CD14-positive monocyte (primary cell): ENCODE measurements around the gene KASH5. TPM values are rescaled to one million over a fixed set of nuclear protein-coding genes. Genes with fewer than 3 reads are reported as not detected.

Source experiments
- DNase-seq, 3 donors: peaks; one replicate each; pipeline ENCODE4 v3.0.0-alpha.2; 2011 to 2022
- H2AFZ ChIP-seq: 2 replicates; pipeline ENCODE4 v1.6.0; 2012; ENCODE audit warnings: mild to moderate bottlenecking, low read depth, low read length, inconsistent platforms; ENCODE audit not compliant: insufficient read depth, poor library complexity, severe bottlenecking
- H3K27ac ChIP-seq, 2 donors: 1 replicate in 1 of 2; 2 replicates in 1 of 2; pipeline ENCODE4 v1.5.1; 2012 to 2013; ENCODE audit warnings: low read length in 2 of 2, control low read depth in 1 of 2, inconsistent platforms in 1 of 2, low read depth in 1 of 2, mild to moderate bottlenecking in 1 of 2
- H3K27me3 ChIP-seq, 2 donors: one replicate each; pipeline versions ENCODE4 v1.6.0 to v1.6.1; 2011 to 2013; ENCODE audit warnings: low read length in 2 of 2; ENCODE audit not compliant: control insufficient read depth in 2 of 2, insufficient read depth in 2 of 2
- H3K36me3 ChIP-seq, 2 donors: replicated peaks in 1 of 2; 1 replicate in 1 of 2; 2 replicates in 1 of 2; pipeline versions ENCODE4 v1.5.1 to v1.6.1; 2012 to 2013; ENCODE audit warnings: low read length in 2 of 2, control low read depth in 1 of 2, inconsistent platforms in 1 of 2, mild to moderate bottlenecking in 1 of 2; ENCODE audit not compliant: insufficient read depth in 2 of 2, control insufficient read depth in 1 of 2
- H3K4me1 ChIP-seq, 2 donors: 1 replicate in 1 of 2; 2 replicates in 1 of 2; pipeline versions ENCODE4 v1.5.1 to v1.6.1; 2012 to 2013; ENCODE audit warnings: low read length in 2 of 2, control low read depth in 1 of 2, inconsistent platforms in 1 of 2, mild to moderate bottlenecking in 1 of 2, moderate library complexity in 1 of 2; ENCODE audit not compliant: insufficient read depth in 2 of 2, control insufficient read depth in 1 of 2
- H3K4me2 ChIP-seq: replicated peaks from 2 replicates; pipeline ENCODE3; 2012; ENCODE audit warnings: low read length, moderate library complexity, mild to moderate bottlenecking; ENCODE audit not compliant: poor library complexity, severe bottlenecking; ENCODE audit errors: extremely low read depth
- H3K4me3 ChIP-seq, 3 experiments: fragments of 200-600 bp in 1 of 3; sonication (generic) in 1 of 3; replicated peaks in 1 of 3; 1 replicate in 2 of 3; 2 replicates in 1 of 3; pipeline ENCODE4 v1.5.1; 2011 to 2013; ENCODE audit warnings: low read length in 3 of 3, mild to moderate bottlenecking in 3 of 3, control low read depth in 2 of 3, low read depth in 2 of 3, inconsistent platforms in 1 of 3, moderate library complexity in 1 of 3
- H3K79me2 ChIP-seq: 2 replicates; pipeline ENCODE4 v1.6.0; 2012; ENCODE audit warnings: mild to moderate bottlenecking, control low read depth, inconsistent platforms, low read length, moderate library complexity; ENCODE audit not compliant: insufficient read depth
- H3K9ac ChIP-seq: 2 replicates; pipeline ENCODE4 v1.6.0; 2017; ENCODE audit warnings: low read length, mild to moderate bottlenecking; ENCODE audit not compliant: insufficient read depth, poor library complexity, severe bottlenecking
- H3K9me3 ChIP-seq, 2 donors: replicated peaks in 1 of 2; 1 replicate in 1 of 2; 2 replicates in 1 of 2; pipeline versions ENCODE4 v1.5.1 to v1.6.1; 2012 to 2013; ENCODE audit warnings: low read length in 2 of 2, control low read depth in 1 of 2; ENCODE audit not compliant: control insufficient read depth in 1 of 2, insufficient read depth in 1 of 2
- H4K20me1 ChIP-seq: 2 replicates; pipeline ENCODE4 v1.6.0; 2012; ENCODE audit warnings: mild to moderate bottlenecking, low read length, control low read depth, moderate library complexity; ENCODE audit not compliant: insufficient read depth
- H3K27ac Mint-ChIP-seq, 7 donors: one replicate each; pipeline ENCODE4 v1.8.0; 2020; ENCODE audit warnings: mild to moderate bottlenecking in 7 of 7, mixed read lengths in 7 of 7, moderate library complexity in 6 of 7, inconsistent platforms in 2 of 7
- H3K27me3 Mint-ChIP-seq, 3 donors: one replicate each; pipeline ENCODE4 v1.8.0; 2021 to 2022; ENCODE audit warnings: low read depth in 3 of 3, mild to moderate bottlenecking in 3 of 3, mixed read lengths in 3 of 3, moderate library complexity in 3 of 3, inconsistent platforms in 1 of 3
- H3K36me3 Mint-ChIP-seq, 2 donors: one replicate each; pipeline ENCODE4 v1.8.0; 2020; ENCODE audit warnings: mixed read lengths in 2 of 2, inconsistent platforms in 1 of 2, mild to moderate bottlenecking in 1 of 2
- H3K4me1 Mint-ChIP-seq: one replicate; pipeline ENCODE4 v1.8.0; 2020; ENCODE audit warnings: mild to moderate bottlenecking, mixed read lengths
- H3K4me3 Mint-ChIP-seq, 2 donors: one replicate each; pipeline ENCODE4 v1.8.0; 2020; ENCODE audit warnings: mild to moderate bottlenecking in 2 of 2, mixed read lengths in 2 of 2, moderate library complexity in 1 of 2
- H3K9me3 Mint-ChIP-seq, 7 donors: one replicate each; pipeline ENCODE4 v1.8.0; 2020 to 2022; ENCODE audit warnings: mixed read lengths in 7 of 7, mild to moderate bottlenecking in 6 of 7, moderate library complexity in 6 of 7, inconsistent platforms in 2 of 7
- WGBS: methylation state at CpG from one replicate; pipeline ENCODE4 v1.1.5; 2013; ENCODE audit warnings: missing lambda C conversion rate; ENCODE audit not compliant: insufficient coverage; 5-methylcytosine and 5-hydroxymethylcytosine counted together
- intact Hi-C, 2 donors: fragments of 100-400 bp; cut with micrococcal nuclease; formaldehyde crosslinking; loops; one replicate each; pipeline versions ENCODE4 v1.15.0 to v1.15.1; 2023
- polyA plus RNA-seq, 3 donors: library from polyadenylated mRNA; depleted of rRNA in 1 of 3; unstranded in 2 of 3; stranded (reverse) in 1 of 3; fragments of 300-500 nt in 2 of 3; fragments of >200 nt in 1 of 3; fragmentation: Illumina TruSeq in 2 of 3; gene quantifications; 1 replicate in 2 of 3; 2 replicates in 1 of 3; pipeline ENCODE4 v1.2.3, GENCODE V29; 2012 to 2021
- TF ChIP-seq, protein P1 (sequence below): fragments of 200-600 bp; IDR thresholded peaks from one replicate; pipeline ENCODE4 v1.8.0; 2022; ENCODE audit warnings: antibody characterized with exemption, mild to moderate bottlenecking

The KASH5 gene
- polyA plus RNA-seq, 3 donors = not detected

DNA sequence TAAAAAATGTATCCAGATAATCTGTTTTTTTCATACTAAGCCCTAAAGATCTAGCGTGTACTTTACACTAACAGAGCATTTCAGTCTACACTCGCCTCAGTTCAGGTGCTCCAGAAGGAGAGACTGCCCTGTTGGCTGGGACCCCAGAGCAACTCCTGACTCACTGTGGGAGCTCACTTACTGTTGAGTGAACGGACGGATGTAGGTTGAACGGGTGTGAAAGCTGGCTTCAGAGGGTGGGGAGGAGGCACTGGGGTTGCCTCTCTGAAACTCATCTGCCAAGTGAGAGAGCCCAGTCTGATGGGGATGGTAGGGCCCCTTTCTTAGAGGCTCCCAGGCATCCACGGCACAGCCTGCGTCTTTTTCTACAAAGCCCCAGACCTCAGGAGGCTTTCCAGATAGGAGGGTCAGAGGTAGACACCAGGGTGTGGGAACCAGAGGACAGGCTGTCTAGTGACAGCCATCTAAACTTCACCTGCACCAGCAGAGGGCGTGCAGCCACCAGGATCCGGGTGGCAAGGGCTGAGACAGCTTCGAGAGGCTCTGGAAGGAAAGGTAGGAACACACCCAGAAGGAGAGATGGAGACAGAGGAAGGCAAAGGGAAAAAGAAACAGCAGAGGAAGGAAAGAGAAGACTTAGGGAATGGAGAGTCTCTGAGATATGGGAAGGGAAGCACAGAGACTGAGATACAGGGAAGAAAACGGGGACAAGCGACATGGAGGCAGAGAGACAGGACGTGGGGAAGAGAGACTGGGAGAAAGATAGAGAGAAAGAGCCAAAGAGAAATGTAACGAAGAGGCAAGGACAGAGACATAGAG is 3.7 kb downstream of the KASH5 start:
- H3K36me3 Mint-ChIP-seq = no peaks in the 10 kb centered on the region
- Histone ChIP-seq H3K36me3 (no peaks in the 10 kb centered on the region), H3K9ac (no peak overlapping the region), H3K27me3 (no peaks in the 10 kb centered on the region), H3K4me2 (no peak overlapping the region), H3K9me3 (no peaks in the 10 kb centered on the region), H2AFZ (no peak overlapping the region), H4K20me1 (no peaks in the 10 kb centered on the region), H3K79me2 (no peaks in the 10 kb centered on the region), H3K4me1 (peaks cover 3 to 5% of the 10 kb centered on the region in 2 donors), H3K4me3 (no peak overlapping the region), H3K27ac (no peak overlapping the region)
- H3K4me3 Mint-ChIP-seq = peak overlapping the region in 1 of 2 donors; percentile 24
- H3K9me3 Mint-ChIP-seq = peaks cover 0 to 4% (median 0%) of the 10 kb centered on the region in 7 donors
- no peak overlapping the region for H3K27ac Mint-ChIP-seq
- 26% methylated on average over 10 of the region's 14 CpGs for WGBS
- DNase-seq = peak; percentile 54 to 64 (median 58)
- peaks cover 4 to 13% (median 13%) of the 10 kb centered on the region in 3 donors for H3K27me3 Mint-ChIP-seq
- TF ChIP-seq, protein P1, sequence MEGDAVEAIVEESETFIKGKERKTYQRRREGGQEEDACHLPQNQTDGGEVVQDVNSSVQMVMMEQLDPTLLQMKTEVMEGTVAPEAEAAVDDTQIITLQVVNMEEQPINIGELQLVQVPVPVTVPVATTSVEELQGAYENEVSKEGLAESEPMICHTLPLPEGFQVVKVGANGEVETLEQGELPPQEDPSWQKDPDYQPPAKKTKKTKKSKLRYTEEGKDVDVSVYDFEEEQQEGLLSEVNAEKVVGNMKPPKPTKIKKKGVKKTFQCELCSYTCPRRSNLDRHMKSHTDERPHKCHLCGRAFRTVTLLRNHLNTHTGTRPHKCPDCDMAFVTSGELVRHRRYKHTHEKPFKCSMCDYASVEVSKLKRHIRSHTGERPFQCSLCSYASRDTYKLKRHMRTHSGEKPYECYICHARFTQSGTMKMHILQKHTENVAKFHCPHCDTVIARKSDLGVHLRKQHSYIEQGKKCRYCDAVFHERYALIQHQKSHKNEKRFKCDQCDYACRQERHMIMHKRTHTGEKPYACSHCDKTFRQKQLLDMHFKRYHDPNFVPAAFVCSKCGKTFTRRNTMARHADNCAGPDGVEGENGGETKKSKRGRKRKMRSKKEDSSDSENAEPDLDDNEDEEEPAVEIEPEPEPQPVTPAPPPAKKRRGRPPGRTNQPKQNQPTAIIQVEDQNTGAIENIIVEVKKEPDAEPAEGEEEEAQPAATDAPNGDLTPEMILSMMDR = peak; percentile 89
- H3K4me1 Mint-ChIP-seq = peaks cover 19% of the 10 kb centered on the region
- intact Hi-C loops = loop anchor here (1.0 to 5.0 kb wide), 3 partner anchors 51 to 79 kb away; partner anchors contain the start of gene SLC17A7 (in 1 of the 2)

DNA sequence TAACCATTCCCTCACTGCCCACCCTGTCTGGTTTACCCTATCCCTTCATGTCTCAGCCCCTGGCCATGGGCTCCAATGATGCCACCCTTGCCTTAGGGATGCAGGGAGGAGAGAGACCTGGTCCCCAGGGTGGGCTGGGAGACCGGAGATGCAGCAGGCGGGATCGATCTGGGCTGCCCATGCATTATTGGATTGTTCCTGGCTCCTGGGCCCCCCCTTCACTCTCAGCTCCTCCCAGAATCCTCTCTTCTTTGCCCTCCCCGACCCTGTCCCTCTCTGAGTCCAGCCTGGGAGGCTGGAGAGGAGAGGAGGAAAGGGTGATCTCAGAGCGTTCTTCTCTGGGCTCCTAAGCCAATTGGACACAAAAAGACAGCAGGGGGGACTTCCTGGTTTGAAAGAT is 5.8 kb downstream of the KASH5 start:
- no CpG with 5 or more reads among the region's 5 CpGs for WGBS
- peaks cover 3 to 16% (median 8%) of the 10 kb centered on the region in 3 donors for H3K27me3 Mint-ChIP-seq
- H3K4me1 Mint-ChIP-seq = peaks cover 9% of the 10 kb centered on the region
- no peak overlapping the region for H3K9ac ChIP-seq
- H4K20me1 ChIP-seq = no peaks in the 10 kb centered on the region
- H3K27me3 ChIP-seq = no peaks in the 10 kb centered on the region
- H2AFZ ChIP-seq = no peak overlapping the region
- no peak overlapping the region for H3K27ac ChIP-seq
- intact Hi-C loops = loop anchor here in 1 of 2 donors (5.0 kb wide), 1 partner anchor 48 kb away; the partner anchor contains the start of gene SLC17A7
- no peak overlapping the region for H3K4me2 ChIP-seq
- H3K4me3 ChIP-seq = no peak overlapping the region
- peaks cover 0 to 3% (median 0%) of the 10 kb centered on the region in 7 donors for H3K9me3 Mint-ChIP-seq
- H3K9me3 ChIP-seq = no peaks in the 10 kb centered on the region
- TF ChIP-seq, protein P1 = no peak
- H3K79me2 ChIP-seq = no peaks in the 10 kb centered on the region
- H3K36me3 Mint-ChIP-seq = no peaks in the 10 kb centered on the region
- no peaks in the 10 kb centered on the region for H3K4me1 ChIP-seq
- no peak overlapping the region for H3K27ac Mint-ChIP-seq
- no peak overlapping the region for H3K4me3 Mint-ChIP-seq
- H3K36me3 ChIP-seq = no peaks in the 10 kb centered on the region
- DNase-seq = no peak
